ENCODE measurements around the gene SKOR2. TPM values are rescaled to one million over a fixed set of nuclear protein-coding genes. Genes with fewer than 3 reads are reported as not detected.

SKOR2 gene
- total and polyA plus RNA-seq, 9 of the 15 experiments (the other 6 are each of a cell fraction or from before 2014, with no cell fraction given), result not detected

DNA sequence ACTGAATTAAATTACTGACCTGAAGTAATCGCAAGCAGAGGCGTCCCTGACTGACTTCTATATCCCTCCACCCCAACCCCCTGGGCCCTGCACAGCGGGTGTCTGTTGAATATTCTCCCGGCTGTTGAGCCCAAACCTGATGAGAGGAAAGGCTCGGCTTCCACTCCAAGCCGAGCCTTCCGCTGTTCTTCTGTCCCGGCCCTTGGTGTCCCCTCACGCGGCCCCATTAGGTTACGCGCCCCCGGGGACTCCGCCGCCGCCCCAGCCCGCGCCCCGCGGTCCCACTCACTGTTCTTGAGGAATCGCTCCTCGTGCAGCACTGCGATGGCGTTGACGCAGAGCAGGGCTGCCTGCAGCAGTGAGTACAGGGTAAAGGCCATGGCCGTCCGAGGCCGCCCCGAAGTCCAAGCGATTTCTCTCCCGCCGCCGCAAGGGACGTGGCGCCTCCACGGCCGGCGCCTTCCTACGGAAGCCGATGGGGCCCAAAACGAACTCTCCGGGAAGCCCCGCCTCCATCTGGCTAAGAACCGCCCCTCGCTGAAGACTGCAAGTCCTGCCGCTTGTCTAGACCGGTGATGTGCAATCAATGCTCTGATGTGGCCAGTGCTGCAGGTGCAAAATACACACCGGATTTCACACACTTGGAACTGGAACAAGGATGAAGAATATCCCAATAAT, 75.4 kb downstream of the SKOR2 start, which contains the start of gene IER3IP1 (continued):
- TF ChIP-seq ZFP1 (CRISPR knock-in tag; IDR thresholded peaks at IDR 0.05), result no peak
- TF ChIP-seq PML (IDR thresholded peaks at IDR 0.05; ENCODE audit: low read length), result peak; percentile 25; the same call in 1 of the 2 replicates
- TF ChIP-seq ZFX (CRISPR knock-in tag; IDR thresholded peaks at IDR 0.05), result peak; percentile 81
- TF ChIP-seq ARNT (IDR thresholded peaks at IDR 0.05), result no peak
- TF ChIP-seq RBM39 (optimal IDR thresholded peaks at IDR 0.05; ENCODE audit: low read depth, low read length), result no peak
- TF ChIP-seq DIDO1 (tag; IDR thresholded peaks at IDR 0.05; ENCODE audit: low read depth), result no peak
- no peak for TF ChIP-seq CHCHD3 (CRISPR knock-in tag; IDR thresholded peaks at IDR 0.05)
- 0 out of 2 replicates have a peak, but pooled peaks have one; percentile 32 for TF ChIP-seq MGA (IDR thresholded peaks at IDR 0.05)
- peak; percentile 77 for TF ChIP-seq SUPT5H (IDR thresholded peaks at IDR 0.05)
- no peak for TF ChIP-seq ZNF75A (CRISPR knock-in tag; IDR thresholded peaks at IDR 0.05)
- TF ChIP-seq, protein P1, sequence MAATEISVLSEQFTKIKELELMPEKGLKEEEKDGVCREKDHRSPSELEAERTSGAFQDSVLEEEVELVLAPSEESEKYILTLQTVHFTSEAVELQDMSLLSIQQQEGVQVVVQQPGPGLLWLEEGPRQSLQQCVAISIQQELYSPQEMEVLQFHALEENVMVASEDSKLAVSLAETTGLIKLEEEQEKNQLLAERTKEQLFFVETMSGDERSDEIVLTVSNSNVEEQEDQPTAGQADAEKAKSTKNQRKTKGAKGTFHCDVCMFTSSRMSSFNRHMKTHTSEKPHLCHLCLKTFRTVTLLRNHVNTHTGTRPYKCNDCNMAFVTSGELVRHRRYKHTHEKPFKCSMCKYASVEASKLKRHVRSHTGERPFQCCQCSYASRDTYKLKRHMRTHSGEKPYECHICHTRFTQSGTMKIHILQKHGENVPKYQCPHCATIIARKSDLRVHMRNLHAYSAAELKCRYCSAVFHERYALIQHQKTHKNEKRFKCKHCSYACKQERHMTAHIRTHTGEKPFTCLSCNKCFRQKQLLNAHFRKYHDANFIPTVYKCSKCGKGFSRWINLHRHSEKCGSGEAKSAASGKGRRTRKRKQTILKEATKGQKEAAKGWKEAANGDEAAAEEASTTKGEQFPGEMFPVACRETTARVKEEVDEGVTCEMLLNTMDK (IDR thresholded peaks at IDR 0.05; ENCODE audit: borderline replicate concordance, insufficient read depth, low read depth, low read length, poor library complexity, severe bottlenecking), result no peak
- 0 out of 4 replicates have a peak, but pooled peaks of 1 of the 2 experiments have one; percentile 12 for TF ChIP-seq NRF1 (conservative IDR thresholded peaks at IDR 0.05 in 1 of 2, IDR thresholded peaks at IDR 0.05 in 1 of 2)
- TF ChIP-seq MAZ (CRISPR knock-in tag; conservative IDR thresholded peaks at IDR 0.05 in 1 of 2, IDR thresholded peaks at IDR 0.05 in 1 of 2), result peak; percentile 27 to 46; a peak in 2 of 4 replicates
- no peak for TF ChIP-seq ZNF780A (CRISPR knock-in tag; IDR thresholded peaks at IDR 0.05)
- no peak for TF ChIP-seq DPF2 (IDR thresholded peaks at IDR 0.05)
- TF ChIP-seq NR2F6 (CRISPR knock-in tag; IDR thresholded peaks at IDR 0.05), result no peak
- no peak for TF ChIP-seq HDGF (IDR thresholded peaks at IDR 0.05)
